Activated naive CD4-positive, alpha-beta T cell treated with anti-CD3 and anti-CD28 coated beads, Interleukin-2, amount 50 U/mL, for 16 hours (primary cell): ENCODE data around the gene KLF16.

ENCODE experiments used
- DNase-seq: peaks from one replicate; pipeline ENCODE4 v3.0.0-alpha.2; 2020

Gene KLF16

GRCh38 chr19:1854039-1854541, 9.3 kb downstream of the KLF16 start:
- no peak for DNase-seq

- DNase-seq = peak; percentile 82
These were observed 9.9 kb downstream of the KLF16 start for GRCh38 chr19:1853295-1854038.

- DNase-seq = no peak
These were observed 10.7 kb downstream of the KLF16 start for GRCh38 chr19:1852581-1853128.

GRCh38 chr19:1851654-1852580, 11.5 kb downstream of the KLF16 start:
- peak; percentile 75 for DNase-seq

GRCh38 chr19:1850809-1851653, 12.3 kb downstream of the KLF16 start:
- no peak for DNase-seq

DNA sequence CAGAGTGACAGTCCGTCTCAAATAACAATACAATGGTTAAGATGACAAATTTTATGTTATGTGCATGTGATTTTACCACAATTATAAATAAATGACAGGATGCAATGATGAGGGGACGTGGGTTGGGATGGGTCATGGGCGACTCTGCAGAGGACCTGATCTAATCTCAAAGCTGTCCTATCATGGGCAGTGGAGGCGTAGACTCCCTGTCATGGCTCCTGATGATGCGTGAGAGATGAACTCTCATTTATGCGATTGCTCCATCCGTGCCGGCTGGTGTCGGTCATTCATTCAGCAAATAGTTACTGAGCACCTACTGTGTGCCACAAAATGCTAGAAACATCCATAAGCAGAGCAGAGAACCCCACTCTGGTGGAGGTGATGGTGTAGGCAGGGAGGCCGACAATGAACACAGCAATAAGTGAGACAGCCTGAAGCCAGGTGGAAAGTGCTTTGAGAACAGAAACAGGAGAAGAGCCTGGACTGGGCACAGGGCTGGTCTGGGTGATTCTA, 13.4 kb downstream of the KLF16 start:
- no peak for DNase-seq

GRCh38 chr19:1849132-1849474, 14.3 kb downstream of the KLF16 start:
- DNase-seq = no peak

GRCh38 chr19:1848399-1849131, 14.8 kb downstream of the KLF16 start, which contains the start of gene REXO1:
Gene REXO1 (minus strand): TSS chr19:1848483. CDS start chr19:1848358, 125 bp downstream.
- DNase-seq = peak; percentile 96

DNA sequence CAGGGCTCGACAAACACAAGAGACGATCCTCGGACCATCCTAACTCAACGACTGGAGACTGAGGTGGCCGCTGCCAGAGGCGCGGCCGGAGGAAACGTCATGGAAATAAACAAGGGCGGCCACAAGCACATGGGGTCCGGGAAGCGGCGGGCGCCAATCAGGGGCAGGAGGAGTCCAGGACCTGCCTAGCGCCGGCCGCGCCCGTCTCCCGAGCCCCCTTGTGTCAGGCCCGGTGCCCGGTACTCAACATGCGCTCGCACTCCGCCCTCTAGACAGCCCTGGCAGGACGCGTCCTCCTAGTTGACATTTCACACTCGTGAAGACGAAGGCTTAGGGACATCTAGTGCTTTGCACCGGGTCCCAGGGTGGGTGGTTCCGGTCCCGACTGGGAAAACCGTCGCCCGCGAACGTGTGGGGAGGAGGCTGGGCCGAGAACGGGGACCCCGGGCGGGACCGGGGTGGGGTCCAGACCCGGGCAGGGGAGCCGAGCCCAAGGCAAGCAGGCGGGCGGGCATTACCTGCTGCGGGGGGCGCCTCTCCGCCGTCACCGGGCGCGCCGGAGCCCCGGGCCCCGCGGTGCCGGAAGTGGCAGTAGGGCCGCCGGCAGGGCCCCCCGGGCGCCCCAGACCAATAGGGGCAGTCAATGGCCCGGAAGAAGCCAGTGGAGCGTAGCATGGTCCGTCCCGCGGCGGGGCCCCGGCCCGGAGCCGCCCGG, 15.5 kb downstream of the KLF16 start:
- DNase-seq = no peak

- DNase-seq = no peak
These were observed 16.1 kb downstream of the KLF16 start for GRCh38 chr19:1847348-1847683.

DNA sequence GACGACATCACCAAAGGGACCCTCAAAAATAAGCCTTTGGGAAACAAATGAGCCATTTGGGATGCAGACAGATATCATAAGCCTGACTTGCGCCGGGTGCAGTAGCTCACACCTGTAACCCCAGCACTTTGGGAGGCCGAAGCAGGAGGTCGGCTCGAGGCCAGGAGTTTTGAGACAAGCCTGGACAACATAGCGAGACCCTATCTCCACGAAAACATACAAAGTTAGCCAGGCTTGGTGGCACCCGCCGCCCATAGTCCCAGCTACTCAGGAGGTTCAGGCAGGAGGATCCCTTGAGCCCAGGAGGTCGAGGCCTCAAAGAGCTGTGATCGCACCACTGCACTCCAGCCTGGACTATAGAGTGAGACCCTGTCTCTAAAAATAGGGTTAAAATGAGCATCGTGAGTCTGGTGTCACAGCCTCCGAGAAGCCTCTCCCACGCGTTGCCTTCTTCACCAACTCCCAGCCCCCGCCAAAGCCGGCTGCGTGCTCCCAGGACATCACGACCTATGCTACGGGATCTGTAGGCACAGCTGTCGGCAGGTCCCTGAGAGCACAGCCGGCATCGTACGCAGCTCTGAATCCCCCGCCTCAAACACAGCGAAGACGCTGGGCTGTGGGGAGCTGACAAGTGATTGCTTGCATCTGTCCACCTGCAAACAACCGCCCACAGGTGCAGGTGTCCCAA, 16.7 kb downstream of the KLF16 start:
- no peak for DNase-seq

GRCh38 chr19:1845642-1846041, 17.7 kb downstream of the KLF16 start:
- no peak for DNase-seq

DNA sequence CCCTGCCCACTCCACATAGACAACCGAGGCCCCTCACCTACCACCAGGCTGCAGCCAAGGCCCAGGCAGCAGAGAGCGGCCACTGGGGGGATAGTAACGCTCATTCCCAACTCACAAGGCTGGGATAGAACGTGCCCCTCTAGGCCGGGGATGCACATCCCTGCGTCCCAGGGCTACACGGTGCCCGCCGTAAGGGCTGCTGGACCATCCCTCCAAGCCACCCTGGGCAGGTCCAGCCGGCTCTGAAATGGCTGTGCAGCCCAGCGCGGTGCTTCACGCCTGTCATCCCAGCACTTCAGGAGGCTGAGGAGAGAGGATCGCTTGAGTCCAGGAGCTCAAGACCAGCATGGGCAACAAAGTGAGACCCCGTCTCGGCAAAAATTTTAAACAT, 18.3 kb downstream of the KLF16 start:
- DNase-seq = no peak

DNA sequence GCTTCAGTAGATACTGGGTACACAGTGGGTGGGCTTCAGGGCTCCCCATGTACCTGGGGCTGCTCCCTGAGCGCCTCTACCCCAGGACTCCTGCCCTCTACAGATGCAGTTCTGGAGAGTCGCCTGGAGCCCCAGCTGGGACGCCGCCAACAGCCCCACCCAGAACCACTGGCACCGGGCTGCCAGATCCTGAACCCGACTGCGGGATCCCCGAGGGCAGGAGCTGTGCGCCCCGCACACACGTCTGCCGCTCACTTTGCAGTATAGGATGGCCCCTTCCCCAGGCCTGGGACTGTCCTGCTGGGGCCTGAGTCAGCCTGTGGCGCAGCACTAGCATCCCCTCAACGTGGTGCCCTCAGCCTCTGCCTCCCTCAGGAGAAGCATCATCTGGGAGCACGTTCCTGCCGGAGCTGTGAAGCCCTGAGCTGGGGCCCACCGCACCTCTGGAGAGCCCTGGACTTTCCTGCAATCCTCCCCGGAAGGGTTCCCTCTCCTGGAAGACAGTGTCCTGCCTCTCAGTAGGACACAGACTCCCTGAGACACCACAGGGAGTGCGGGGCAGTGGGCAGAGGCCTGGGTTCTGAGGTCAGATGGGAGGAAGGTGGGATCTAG, 18.8 kb downstream of the KLF16 start:
- no peak for DNase-seq

- DNase-seq = no peak
These were observed 19.6 kb downstream of the KLF16 start for GRCh38 chr19:1843646-1844394.

DNA sequence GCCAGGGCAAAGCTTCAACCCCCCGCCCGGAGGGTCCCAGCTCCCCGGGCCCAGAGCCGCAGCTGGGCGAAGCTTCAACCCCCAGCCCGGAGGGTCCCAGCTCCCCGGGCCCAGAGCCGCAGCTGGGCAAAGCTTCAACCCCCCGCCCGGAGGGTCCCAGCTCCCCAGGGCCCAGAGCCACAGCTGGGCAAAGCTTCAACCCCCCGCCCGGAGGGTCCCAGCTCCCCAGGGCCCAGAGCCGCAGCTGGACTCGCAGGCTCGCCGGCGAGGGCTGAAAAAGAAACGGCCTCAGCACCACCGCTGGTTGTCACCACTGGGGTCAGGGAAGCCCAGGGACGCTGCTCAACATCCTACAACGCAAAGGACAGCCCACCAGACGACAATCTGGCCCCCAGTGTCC, 20.3 kb downstream of the KLF16 start:
- DNase-seq = no peak

DNA sequence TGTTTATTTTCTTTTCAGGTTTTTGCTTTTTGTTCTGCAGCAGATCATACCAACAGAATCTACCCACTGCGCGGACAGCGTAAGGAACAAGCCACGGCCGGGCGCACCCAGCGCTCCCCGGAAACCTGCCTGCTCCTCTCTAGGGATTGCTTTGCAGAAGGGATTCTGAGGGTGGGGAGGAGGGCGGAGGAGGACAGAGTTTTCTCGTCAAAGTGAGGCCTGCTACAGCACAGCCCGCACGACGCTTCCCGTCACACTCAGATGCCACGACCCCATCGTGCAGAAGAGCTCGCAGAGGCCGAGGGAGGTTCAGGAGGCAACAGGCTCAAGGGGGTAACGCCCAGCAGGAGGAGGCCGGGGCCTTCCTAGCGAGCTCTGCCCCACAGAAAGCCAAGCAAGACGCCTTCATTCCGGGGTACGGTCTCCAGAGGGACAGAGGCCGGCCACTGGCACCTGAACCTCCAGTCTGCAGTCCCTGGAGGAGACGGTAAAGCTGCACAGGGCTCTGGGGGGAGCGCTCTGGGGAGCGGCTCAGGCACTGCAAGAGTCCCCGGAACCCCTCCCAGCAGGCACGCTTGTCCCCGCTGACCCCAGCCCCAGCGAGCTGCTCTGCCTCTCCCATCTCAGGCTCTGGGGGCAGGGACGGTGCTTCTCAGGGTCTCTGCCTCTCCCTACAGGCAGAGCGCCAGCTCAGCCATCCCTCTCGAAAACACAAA, 22.0 kb downstream of the KLF16 start:
- no peak for DNase-seq

GRCh38 chr19:1840541-1841115, 22.8 kb downstream of the KLF16 start:
- no peak for DNase-seq
